Activated naive CD8-positive, alpha-beta T cell treated with anti-CD3 and anti-CD28 coated beads, Interleukin-2, amount 50 U/mL, for 16 hours (primary cell): ENCODE data around the gene SLC35F2.
"Not testable (repeated sequence)": the region's sequence is repeated elsewhere in the genome, so short reads cannot be mapped to it uniquely, and the experiment has no call there.

Experiments
- DNase-seq: peaks from one replicate; pipeline ENCODE4 v3.0.0-alpha.2; 2020; ENCODE audit warnings: low read depth, low spot score

The SLC35F2 gene

DNA sequence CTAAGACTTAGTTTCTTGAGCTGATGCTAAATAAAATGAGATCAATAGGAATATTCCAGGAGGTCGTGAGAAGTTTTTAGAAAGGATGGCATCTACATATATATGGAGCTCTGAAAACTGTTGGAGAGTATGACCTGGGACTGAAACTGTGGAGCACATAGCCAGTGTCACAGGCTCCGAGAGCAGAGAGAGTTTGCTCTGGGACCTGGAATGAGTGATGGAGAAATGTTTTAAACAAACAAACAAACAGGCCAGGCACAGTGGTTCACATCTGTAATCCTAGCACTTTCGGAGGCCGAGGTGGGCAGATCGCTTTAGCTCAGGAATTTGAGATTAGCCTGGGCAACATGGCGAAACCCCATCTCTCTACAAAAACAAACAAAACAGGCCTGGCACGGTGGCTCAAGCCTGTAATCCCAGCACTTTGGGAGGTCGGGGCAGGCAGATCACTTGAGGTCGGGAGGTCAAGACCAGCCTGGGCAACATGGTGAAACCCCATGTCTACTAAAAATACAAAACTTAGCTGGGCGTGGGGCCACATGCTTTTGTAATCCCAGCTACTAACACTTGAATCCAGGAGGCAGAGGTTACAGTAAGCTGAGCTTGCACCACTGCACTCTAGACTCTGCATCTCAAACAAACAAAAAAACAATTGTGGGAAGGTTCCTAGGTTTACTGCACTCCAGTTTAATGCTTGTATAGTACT lies 67.1 kb downstream of the SLC35F2 start:
- DNase-seq: no peak

DNA sequence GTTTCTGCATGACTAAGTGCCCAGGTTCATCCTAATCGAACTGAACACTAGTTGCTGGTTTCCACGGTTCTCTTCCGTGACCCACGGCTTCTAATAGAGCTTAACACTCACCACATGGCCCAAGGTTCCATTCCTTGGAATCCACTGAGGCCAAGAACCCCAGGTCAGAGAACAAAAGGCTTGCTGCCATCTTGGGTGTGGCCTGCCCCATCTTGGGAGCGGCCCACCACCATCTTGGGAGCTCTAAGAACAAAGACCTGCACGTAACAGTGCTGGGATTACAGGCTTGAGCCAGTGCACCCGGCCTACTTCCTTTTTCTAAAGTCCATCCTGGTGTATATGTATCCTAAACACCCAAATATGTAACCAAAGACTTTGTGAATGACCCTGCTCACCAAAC lies 68.8 kb downstream of the SLC35F2 start:
- DNase-seq: no peak

DNA sequence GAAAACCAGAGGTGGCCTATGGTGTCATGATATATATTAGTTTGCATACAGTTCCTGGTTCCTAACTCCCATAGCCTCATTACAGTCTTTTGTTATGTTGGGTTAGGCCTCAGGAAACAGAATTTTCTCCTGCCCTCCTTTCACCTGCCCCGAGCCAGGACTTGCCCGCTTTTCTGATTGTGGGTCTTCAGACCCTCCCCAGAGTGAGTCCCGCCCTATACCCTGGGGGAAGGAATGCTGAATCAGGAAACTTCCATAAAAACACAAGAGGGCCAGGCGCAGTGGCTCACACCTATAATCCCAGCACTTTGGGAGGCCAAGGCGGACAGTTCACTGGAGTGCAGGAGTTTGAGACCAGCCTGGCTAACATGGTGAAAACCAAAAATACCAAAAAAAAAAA lies 70.9 kb downstream of the SLC35F2 start:
- no peak for DNase-seq

DNA sequence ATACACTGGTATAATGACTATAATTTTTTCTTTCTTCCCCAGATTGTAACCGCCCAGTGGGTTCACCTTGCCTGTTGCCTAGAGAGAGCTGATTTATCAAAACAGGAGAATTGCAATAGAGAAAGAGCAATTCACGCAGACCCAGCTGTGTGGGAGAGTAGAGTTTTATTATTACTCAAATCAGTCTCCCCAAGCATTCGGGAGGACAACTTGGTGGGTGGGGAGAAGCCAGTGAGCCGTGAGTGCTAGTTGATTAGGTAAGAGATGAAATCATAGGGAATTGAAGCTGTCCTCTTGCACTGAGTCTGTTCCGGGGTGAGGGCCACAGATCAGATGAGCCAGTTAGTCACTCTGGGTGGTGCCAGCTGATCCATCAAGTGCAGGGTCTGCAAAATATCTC lies 73.2 kb downstream of the SLC35F2 start:
- no peak for DNase-seq

DNA sequence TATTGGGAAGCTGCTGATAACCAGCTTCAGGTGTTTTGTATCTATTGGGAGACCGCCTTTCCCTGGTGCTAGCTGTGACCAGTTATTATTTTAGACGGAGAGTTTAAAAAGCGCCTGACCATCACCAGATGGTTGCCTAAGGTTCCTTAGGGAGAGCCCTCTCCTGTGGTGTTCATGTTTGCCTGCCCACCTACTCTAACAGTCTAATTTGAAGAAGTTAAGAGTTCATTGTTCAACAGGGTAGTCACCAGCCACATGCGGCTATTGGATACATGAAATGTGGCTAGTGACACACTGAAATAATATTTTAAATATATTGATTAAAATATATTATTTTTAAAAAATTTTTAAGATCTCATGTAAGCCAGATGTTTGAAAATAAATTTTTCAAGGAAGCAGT lies 75.5 kb downstream of the SLC35F2 start:
- DNase-seq: no peak

- DNase-seq: no peak
Observed at GRCh38 chr11:107780775-107781174, 77.8 kb downstream of the SLC35F2 start.

GRCh38 chr11:107780136-107780535 lies 78.5 kb downstream of the SLC35F2 start:
- no peak for DNase-seq

- DNase-seq: no peak
Observed at GRCh38 chr11:107778839-107779517, 79.6 kb downstream of the SLC35F2 start.

GRCh38 chr11:107777110-107777509 lies 81.5 kb downstream of the SLC35F2 start:
- no peak for DNase-seq

- DNase-seq: no peak
Observed at GRCh38 chr11:107776062-107776461, 82.5 kb downstream of the SLC35F2 start.

GRCh38 chr11:107770551-107770951 lies 88.0 kb downstream of the SLC35F2 start:
- no peak for DNase-seq

GRCh38 chr11:107769189-107769588 lies 89.4 kb downstream of the SLC35F2 start:
- no peak for DNase-seq

- not testable (repeated sequence) for DNase-seq
Observed at GRCh38 chr11:107758719-107759355, 99.8 kb downstream of the SLC35F2 start.

- no peak for DNase-seq
Observed at GRCh38 chr11:107757661-107758060, 100.9 kb downstream of the SLC35F2 start.

- DNase-seq: no peak
Observed at GRCh38 chr11:107756553-107756952, 102.0 kb downstream of the SLC35F2 start.

- no peak for DNase-seq
Observed at GRCh38 chr11:107752949-107753822, 105.4 kb downstream of the SLC35F2 start.

GRCh38 chr11:107752508-107752907 lies 106.1 kb downstream of the SLC35F2 start:
- DNase-seq: no peak

DNA sequence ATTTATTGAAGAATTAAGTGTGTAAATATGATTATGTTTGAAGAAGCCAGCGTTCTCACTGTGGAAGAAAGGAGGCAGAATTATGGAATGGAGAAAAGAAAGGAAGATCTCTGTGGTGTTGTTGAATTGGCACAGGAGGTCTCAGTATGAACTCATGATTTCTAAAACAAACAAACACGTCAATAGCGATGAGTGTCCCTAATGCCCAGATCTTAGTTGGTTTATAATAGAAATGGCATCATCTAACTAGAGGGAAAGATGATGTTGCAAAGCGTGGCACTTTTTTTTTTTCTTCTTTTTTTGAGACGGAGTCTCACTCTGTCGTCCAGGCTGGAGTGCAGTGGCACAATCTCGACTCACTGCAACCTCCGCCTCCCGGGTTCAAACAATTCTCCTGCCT lies 107.5 kb downstream of the SLC35F2 start:
- no peak for DNase-seq

- DNase-seq: no peak
Observed at GRCh38 chr11:107750313-107750712, 108.3 kb downstream of the SLC35F2 start.

DNA sequence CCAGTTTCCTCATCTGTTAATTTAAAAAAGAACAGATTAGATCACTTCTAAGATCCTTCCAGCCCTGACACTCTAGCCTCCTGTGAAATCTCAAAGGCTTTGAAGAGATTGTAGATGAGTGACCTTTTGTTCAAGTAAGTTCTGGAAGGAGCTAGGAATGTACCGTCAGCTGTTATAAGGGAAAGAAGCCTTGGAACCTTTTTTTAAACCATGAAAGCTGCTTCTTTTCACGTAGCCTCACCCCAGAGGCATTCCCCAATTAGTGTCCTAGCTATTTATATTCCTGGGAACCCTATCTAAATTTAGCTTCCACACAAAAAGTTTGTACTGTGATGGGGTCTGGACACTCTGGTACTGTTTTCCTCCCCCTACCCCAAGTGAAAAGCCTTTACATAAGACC lies 111.0 kb downstream of the SLC35F2 start:
- no peak for DNase-seq

DNA sequence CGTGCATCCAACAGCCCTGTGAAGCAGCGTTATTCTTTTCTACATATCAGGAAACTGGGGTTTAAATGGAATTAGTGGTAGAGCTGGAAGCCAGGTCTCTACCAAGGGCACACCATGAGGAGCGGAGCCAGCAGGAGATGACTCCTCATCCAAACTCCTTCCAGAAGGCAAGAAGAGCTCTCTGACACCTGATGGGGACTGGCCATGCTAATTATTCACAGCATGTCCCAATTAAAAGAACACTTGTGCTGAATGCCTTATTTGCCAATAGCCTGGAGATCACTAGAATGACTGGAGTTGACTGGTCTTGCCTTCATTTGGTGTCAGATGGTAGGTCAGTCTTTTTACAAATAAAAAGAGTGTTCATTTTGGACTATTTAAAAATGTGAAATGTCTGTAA lies 113.9 kb downstream of the SLC35F2 start:
- DNase-seq: no peak

DNA sequence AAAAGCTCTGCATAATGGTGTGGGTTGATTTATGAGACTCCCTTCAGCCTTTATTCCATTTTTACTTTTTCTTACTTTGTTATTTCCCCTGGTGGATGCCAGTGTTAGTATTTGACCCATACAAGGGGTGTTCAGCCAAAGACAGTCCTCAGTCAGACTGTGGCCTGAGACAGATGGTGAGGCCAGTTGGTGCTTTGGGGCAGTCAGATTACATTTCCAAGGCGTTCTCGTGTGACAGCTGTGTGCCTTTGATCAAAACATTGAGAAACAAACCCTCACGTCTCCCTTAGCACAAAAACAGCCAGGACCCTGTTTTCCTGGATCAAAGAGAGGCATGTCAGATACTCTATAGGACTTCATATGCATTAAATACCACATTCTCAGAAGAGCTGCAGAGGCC lies 115.4 kb downstream of the SLC35F2 start:
- DNase-seq: no peak
